ENCODE data around the gene WDR74.

The WDR74 gene

DNA sequence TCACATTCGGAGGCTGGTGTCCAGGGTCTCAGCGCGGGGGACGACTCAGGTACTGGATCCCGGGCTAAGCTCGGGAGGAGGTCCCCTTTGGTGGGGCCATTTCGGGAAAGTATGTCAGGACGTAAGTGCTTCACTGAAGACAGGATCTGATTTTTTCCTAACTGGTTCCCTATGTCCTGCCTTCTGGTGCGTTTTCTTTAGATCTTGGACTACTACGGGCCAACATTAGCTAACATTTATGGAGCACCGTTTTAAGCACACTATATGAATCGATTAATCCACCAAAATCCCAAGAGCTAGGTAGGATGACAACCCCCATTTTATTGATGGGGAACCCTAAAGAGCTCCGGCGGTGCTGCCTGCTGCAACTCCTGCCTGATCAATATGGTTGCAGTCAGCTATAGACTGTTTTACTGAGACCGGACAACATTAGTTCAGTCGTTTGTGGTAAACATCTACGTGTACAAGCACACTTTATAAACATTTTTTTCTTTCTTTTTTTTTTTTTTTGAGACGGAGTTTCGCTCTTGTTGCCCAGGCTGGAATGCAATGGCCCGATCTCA, 17.0 kb upstream of the WDR74 start:
- peak overlapping the region; percentile 91 for H3K4me2 ChIP-seq (ENCODE audit: low read length)
- no peaks in the 10 kb centered on the region for H3K27me3 ChIP-seq (ENCODE audit: low read depth, low read length)
- peaks cover 52% of the 10 kb centered on the region for H3K4me1 ChIP-seq (ENCODE audit: low read length)
- peaks cover 39% of the 10 kb centered on the region for H4K20me1 ChIP-seq (ENCODE audit: insufficient read depth, low read length)
- H3K36me3 ChIP-seq (replicated peaks; ENCODE audit: low read depth, low read length): peaks cover 55% of the 10 kb centered on the region
- peak overlapping the region; percentile 98 for H3K9ac ChIP-seq (ENCODE audit: low read length)
- no peaks in the 10 kb centered on the region for H3K9me3 ChIP-seq (ENCODE audit: insufficient read depth, low read length)
- peak overlapping the region; percentile 82 for H3K27ac ChIP-seq (ENCODE audit: low read length)
- peaks cover 85% of the 10 kb centered on the region for H3K79me2 ChIP-seq (ENCODE audit: low read length)
- no peak overlapping the region; the same call in 1 of the 2 replicates for H2AFZ ChIP-seq (ENCODE audit: low read depth, low read length)
- H3K4me3 ChIP-seq (ENCODE audit: low read length): peak overlapping the region; percentile 93
- TF ChIP-seq EZH2phosphoT487 (IDR thresholded peaks at IDR 0.05; ENCODE audit: low read depth): no peak
- no peak for TF ChIP-seq CTCF (IDR thresholded peaks at IDR 0.05; ENCODE audit: low read depth, low read length)

- no peaks in the 10 kb centered on the region for H3K27me3 ChIP-seq (ENCODE audit: low read depth, low read length)
- peak overlapping the region; percentile 95 for H3K4me2 ChIP-seq (ENCODE audit: low read length)
- peaks cover 45% of the 10 kb centered on the region for H3K4me1 ChIP-seq (ENCODE audit: low read length)
- no peaks in the 10 kb centered on the region for H3K9me3 ChIP-seq (ENCODE audit: insufficient read depth, low read length)
- H3K27ac ChIP-seq (ENCODE audit: low read length): peak overlapping the region; percentile 85
- H3K36me3 ChIP-seq (replicated peaks; ENCODE audit: low read depth, low read length): peaks cover 52% of the 10 kb centered on the region
- TF ChIP-seq EZH2phosphoT487 (IDR thresholded peaks at IDR 0.05; ENCODE audit: low read depth) (no peak), CTCF (IDR thresholded peaks at IDR 0.05; ENCODE audit: low read depth, low read length) (no peak)
- no peak overlapping the region; the same call in 1 of the 2 replicates for H2AFZ ChIP-seq (ENCODE audit: low read depth, low read length)
- H3K4me3 ChIP-seq (ENCODE audit: low read length): peak overlapping the region; percentile 93
- H4K20me1 ChIP-seq (ENCODE audit: insufficient read depth, low read length): peaks cover 43% of the 10 kb centered on the region
- peaks cover 79% of the 10 kb centered on the region for H3K79me2 ChIP-seq (ENCODE audit: low read length)
- peak overlapping the region; percentile 100 for H3K9ac ChIP-seq (ENCODE audit: low read length)
These were observed 16.4 kb upstream of the WDR74 start for GRCh38 chr11:62855571-62856332.

DNA sequence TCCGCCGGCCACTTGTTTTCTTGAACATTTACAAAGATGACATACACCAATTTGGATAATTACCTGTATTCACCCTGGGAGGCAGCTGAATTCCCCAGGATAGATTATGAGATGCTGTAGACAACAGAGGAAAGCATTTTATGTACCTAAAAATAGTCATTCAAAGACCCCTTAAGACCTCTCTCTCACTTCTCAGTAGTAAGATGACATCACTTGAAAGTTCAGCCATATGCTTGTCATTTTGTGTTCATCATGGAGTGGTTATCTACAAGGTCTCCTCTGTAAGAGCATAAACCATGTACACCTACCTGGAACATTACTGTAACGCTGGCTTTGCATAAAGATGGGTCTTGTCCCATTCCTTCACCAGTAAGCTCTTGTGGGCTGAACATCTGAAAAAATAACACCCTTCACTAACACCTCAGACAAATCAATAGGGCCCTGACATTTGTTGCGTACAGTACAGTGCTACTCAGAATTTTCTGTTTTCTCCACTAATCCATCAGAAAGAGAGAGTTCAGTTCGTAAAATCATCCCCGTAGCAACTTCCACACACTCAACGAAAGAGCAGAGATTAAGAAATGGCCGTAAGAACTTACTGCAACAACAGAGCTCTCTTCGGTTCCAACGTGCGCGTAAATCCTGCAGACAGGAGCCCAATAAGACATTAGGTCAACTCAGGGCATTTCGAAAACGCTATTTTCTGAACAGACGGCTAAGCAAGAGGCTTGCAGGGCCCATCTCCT, 15.6 kb upstream of the WDR74 start:
- H3K36me3 ChIP-seq (replicated peaks; ENCODE audit: low read depth, low read length): peaks cover 52% of the 10 kb centered on the region
- H3K4me3 ChIP-seq (ENCODE audit: low read length): peak overlapping the region; percentile 93
- peak overlapping the region; percentile 95 for H3K4me2 ChIP-seq (ENCODE audit: low read length)
- H3K79me2 ChIP-seq (ENCODE audit: low read length): peaks cover 71% of the 10 kb centered on the region
- TF ChIP-seq EZH2phosphoT487 (IDR thresholded peaks at IDR 0.05; ENCODE audit: low read depth) (no peak), CTCF (IDR thresholded peaks at IDR 0.05; ENCODE audit: low read depth, low read length) (no peak)
- H3K27ac ChIP-seq (ENCODE audit: low read length): peak overlapping the region; percentile 85
- H4K20me1 ChIP-seq (ENCODE audit: insufficient read depth, low read length): peaks cover 43% of the 10 kb centered on the region
- H3K9ac ChIP-seq (ENCODE audit: low read length): peak overlapping the region; percentile 100
- peaks cover 39% of the 10 kb centered on the region for H3K4me1 ChIP-seq (ENCODE audit: low read length)
- H3K27me3 ChIP-seq (ENCODE audit: low read depth, low read length): no peaks in the 10 kb centered on the region
- H3K9me3 ChIP-seq (ENCODE audit: insufficient read depth, low read length): no peaks in the 10 kb centered on the region
- no peak overlapping the region for H2AFZ ChIP-seq (ENCODE audit: low read depth, low read length)

Data from OCI-LY3 (cell line).